Left colon (tissue), 2 donors: ENCODE results near the gene HNRNPA2B1. TPM values are rescaled to one million over a fixed set of nuclear protein-coding genes. Genes with fewer than 3 reads are reported as not detected.
A peak's percentile ranks its signal among the peaks of the same experiment; 100 is the strongest.
"Not testable (repeated sequence)": the region's sequence is repeated elsewhere in the genome, so short reads cannot be mapped to it uniquely, and the experiment has no call there.

ENCODE experiments used
- ATAC-seq: fragments of 200-7000 bp; cut with Tn5 transposase; one replicate; pipeline ENCODE4 v1.9.1; 2020; ENCODE audit warnings: mild to moderate bottlenecking, moderate library complexity
- DNase-seq, 2 donors: peaks; one replicate each; pipeline ENCODE4 v3.0.0-alpha.2; 2020
- intact Hi-C, 2 donors: fragments of 100-400 bp; cut with DNase I in 1 of 2; cut with micrococcal nuclease in 1 of 2; formaldehyde crosslinking; loops; one replicate each; pipeline versions ENCODE4 v1.11.2 to v1.14.0; 2022; cut with DNase I, micrococcal nuclease
- total RNA-seq, 2 donors: library from RNA; stranded (reverse); fragmentation: NEBNext Ultra II Directional; extraction: Animal tissue kit (Norgen Biotek cat#: 25700); gene quantifications; one replicate each; pipeline ENCODE4 v1.2.1, GENCODE V29; 2021
- donor health status: DM: no; HTN: no; CAD: no.
- donor health status: DM: yes; HTN: yes; CAD: no.

HNRNPA2B1 gene
- total RNA-seq, 2 donors from 2014 or later = 295 to 453 TPM

DNA sequence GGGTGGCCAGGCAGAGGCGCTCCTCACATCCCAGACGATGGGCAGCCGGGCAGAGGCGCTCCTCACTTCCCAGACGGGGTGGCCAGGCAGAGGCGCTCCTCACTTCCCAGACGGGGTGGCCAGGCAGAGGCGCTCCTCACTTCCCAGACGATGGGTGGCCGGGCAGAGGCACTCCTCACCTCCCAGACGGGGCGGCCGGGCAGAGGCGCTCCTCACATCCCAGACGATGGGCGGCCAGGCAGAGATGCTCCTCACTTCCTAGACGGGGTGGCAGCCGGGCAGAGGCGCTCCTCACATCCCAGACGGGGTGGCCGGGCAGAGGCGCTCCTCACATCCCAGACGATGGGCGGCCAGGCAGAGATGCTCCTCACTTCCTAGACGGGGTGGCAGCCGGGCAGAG, 23.9 kb downstream of the HNRNPA2B1 start:
- DNase-seq, ATAC-seq, intact Hi-C loops: not testable (repeated sequence)

DNA sequence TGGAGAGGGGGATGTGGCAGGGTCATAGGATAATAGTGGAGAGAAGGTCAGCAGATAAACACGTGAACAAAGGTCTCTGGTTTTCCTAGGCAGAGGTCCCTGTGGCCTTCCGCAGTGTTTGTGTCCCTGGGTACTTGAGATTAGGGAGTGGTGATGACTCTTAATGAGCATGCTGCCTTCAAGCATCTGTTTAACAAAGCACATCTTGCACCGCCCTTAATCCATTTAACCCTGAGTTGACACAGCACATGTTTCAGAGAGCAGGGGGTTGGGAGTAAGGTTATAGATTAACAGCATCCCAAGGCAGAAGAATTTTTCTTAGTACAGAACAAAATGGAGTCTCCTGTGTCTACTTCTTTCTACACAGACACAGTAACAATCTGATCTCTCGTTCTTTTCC, 24.6 kb downstream of the HNRNPA2B1 start:
- DNase-seq, intact Hi-C loops, ATAC-seq: not testable (repeated sequence)

DNA sequence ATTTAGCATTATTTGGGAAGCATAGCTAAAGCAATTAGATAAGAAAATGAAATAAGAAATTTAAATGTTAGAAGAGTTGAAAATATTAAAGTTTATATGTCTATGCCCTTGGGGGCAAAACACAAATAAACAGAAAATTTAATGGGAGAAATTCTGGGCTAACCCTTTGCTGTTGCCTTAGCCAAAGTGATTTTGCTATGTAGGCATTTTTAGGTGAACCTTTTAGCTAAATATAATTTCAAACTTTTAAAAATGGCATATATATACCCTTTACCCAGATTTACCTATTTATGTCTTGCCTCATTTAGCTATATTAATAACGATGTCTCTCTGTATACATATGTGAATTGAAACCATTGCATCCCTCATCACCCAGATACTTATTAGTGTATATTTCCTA, 28.5 kb downstream of the HNRNPA2B1 start:
- DNase-seq (no peak), ATAC-seq (no peak)
- intact Hi-C loops = no loop called here

DNA sequence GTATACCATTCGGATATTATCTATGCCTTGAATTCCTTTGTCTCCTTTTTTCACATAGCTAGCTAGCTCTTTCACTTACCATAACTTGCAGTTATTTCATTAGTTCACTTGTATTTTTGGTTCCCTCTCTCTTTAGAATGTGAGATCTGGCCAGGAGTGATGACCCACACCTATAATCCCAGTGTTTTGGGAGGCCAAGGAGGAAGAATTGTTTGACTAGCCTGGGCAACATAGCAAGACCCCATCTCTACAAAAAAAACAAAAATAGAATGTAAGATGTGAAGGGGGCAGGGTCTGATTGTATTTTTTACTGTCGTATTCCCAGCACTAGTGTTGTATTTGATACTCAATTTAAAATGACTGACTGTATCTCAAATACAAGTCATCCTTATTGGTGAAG, 28.9 kb downstream of the HNRNPA2B1 start:
- intact Hi-C loops = no loop called here
- no peak for DNase-seq
- ATAC-seq = no peak

DNA sequence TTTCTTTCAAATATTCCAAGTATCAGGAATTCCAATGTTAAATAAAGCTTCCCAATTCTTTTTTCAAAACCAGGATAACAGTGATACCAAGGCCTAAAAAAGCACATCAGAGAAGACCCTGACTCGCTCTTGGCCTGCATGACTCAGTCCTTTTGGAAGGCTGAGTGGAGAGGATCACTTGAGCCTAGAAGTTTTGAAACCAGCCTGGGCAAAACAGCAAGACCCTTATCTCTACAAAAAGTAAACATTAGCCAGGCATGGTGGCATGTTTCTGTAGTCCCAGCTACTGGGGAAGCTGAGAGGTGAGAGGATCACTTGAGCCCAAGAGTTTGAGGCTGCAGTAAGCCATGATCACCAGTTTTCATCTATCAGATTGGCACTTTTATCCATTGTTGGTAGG, 29.9 kb downstream of the HNRNPA2B1 start:
- intact Hi-C loops = no loop called here
- DNase-seq (no peak), ATAC-seq (no peak)

DNA sequence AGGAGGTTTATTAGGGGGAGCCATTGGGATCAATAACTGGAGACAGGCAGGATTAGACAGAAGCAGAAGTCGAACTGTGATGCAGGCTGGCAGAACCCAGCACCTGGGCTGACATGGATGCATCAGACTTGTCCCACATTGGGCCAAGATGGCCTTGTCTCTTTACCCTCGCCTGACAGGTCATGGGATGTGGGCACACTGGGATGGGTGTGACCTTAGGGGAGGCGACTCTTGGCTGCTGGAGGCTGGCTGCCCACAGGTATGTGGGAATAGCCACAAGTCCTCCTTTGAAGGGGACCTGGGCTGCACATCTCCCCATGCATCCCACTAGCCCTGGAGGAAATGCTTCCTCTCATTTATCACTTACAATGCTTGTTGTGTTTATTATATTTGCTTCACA, 31.3 kb downstream of the HNRNPA2B1 start:
- DNase-seq (no peak), ATAC-seq (no peak)
- intact Hi-C loops = no loop called here

DNA sequence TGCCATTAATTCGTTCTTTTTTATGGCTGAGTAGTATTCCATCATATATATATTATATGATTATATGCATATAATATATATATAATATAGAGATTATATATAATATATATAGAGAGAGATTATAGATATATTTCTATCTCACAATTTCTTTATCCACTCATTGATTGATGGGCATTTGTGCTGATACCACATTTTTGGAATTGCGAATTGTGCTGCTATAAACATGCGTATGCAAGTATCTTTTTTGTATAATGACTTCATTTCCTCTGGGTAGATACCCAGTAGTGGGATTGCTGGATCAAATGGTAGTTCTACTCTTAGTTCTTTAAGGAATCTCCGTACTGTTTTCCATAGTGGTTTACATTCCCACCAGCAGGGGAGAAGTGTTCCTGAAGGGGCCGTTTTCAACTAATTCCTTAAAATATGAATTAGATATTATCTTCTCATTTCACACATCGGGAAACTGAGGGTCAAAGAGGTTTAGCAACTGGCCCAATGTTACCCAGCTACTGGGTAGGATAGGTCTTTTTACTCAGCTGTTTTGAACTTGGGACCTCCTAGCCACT, 32.0 kb downstream of the HNRNPA2B1 start:
- DNase-seq (no peak), ATAC-seq (no peak)

DNA sequence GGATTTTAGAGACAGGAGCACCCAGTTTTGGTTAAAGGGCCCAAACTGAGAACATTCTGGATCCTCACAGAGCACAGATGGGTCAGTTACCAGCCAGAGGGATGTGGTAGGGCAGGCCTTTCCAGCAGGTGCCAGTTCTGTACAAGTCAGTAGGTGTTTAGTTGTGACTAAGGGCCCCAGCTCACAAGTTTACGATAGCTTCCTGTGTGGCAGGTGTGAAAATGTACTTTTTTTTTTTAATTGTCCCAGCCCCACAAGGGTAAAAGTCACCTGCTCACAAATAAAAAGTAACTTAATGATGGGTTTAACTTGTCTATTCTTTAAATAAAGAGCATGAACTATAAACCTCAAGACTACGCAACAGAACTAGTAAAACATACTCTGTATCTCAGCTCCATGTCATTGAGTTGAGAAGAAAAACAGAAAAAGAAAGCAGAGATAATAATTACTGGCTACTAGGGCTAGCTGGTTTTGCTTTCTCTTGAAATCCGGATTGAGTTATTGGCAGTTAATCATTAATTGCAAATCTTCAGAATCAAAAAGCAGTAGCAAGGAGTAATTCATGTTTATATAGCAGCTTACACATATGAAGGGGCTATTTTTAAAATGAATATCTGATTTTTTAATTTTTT, 33.1 kb downstream of the HNRNPA2B1 start:
- ATAC-seq (peak; percentile 87), DNase-seq (no peak)
- intact Hi-C loops = no loop called here

More for the DNA sequence above, 32.0 kb downstream of the HNRNPA2B1 start:
- intact Hi-C loops = no loop called here

DNA sequence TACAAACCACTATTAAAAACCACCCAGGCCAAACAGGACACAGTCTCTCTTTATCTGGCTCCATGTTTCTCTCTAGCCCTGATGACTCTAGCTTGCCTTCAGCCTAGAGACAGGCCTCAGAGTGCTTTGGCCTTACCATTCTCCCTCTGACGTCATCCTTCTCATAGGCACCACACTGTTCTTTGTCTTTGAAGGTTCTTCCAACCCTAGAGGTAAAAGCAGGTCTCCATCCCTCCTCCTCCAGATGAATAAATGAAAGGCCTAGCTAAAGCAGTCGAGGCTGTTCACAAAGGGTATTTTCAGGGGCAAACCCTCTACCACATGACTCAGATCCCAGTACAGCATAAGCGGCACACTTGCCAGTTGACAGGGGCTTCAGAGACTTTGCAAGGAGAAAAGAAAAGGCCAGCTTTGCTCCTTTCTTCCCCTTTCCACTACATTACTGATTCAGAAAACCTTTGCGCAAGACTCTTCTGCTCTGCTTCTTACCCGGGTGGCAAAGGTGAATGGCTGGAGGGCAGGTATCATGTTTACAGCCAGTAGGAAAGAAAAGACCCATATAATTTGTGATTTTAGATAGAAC, 33.8 kb downstream of the HNRNPA2B1 start:
- intact Hi-C loops = no loop called here
- no peak for DNase-seq
- ATAC-seq = peak; percentile 53

DNA sequence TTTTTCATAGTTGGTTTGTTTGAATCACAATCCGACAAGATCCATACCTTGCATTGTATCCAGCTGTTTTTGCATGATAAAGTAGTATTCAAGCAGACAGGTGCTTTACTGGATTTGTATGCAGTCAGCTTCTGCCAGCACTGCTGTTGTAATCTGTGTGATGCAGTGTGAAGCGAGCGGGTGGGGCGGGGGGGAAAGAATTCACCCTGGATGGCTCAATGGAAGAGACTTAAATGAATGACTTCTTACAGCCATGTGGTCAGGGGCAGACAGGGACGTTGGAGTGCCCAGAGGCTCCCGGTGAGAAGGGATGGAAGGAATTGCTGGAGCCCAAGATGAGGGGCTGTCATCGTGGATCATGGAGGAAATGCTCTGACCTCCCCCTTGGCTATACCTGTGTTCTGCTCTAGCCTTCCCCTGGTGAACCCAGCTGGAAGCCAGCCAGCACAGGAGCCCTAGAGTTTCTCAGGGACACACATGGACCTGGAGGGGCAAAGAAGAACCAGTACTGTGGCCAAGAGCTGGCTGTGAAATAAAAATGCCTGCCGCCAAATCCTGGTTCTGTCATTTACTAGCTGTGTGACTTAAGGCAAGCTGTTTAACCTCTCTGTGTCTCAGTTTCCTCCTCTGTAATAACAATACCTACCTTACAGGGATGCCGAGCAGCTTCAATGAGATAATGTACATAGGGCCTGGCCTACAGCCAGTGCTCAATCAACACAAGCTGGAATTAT, 34.4 kb downstream of the HNRNPA2B1 start:
- DNase-seq = no peak

DNA sequence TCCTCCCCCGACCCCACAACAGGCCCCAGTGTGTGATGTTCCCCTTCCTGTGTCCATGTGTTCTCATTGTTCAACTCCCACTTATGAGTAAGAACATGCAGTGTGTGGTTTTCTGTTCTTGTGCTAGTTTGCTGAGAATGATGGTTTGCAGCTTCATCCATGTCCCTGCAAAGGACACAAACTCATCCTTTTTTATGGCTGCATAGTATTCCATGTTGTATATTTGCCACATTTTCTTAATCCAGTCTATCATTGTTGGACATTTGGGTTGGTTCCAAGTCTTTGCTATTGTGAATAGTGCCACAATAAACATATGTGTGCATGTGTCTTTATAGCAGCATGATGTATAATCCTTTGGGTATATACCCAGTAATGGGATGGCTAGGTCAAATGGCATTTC, 36.7 kb downstream of the HNRNPA2B1 start:
- DNase-seq, ATAC-seq, intact Hi-C loops: not testable (repeated sequence)

More for the DNA sequence above, 34.4 kb downstream of the HNRNPA2B1 start:
- peak; percentile 11 for ATAC-seq
- intact Hi-C loops = no loop called here

DNA sequence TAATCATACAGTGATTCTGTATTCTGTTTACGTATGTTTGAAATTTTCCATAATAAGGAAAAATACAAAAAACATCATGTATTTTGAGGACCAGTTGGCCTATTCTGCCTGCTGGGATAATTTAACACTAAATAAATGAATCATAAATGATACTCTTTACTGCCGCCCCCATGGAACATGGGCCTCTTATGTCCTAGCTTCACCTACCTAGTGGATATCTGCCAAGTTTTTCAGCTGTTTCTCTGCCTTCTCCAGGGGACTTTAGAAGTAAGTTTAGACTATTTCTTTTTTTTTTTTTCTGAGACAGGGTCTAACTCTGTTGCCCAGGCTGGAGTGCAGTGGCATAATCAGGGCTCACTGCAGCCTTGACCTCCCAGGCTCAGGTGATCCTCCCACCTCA, 38.1 kb downstream of the HNRNPA2B1 start:
- intact Hi-C loops = no loop called here
- ATAC-seq (no peak), DNase-seq (no peak)

DNA sequence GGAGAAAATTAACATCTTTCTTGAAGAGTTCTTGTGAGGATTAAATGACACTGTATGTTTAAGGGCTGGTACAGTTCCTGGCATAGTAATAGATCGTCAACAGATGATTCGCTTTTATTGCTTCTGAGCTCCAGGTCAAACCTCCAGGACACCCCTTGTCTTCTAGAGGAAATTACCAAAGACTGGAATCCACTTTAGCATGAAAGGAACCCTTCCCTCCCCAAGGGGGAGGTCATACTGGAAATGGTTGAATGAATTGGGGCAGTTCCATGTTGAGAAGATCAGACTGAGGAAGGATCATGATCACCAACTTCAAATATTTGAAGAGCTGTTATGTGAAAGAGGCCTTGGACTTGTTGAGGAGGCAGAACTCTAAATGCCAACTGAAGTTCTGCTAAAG, 39.6 kb downstream of the HNRNPA2B1 start:
- ATAC-seq (peak; percentile 29), DNase-seq (no peak)
- intact Hi-C loops = no loop called here

DNA sequence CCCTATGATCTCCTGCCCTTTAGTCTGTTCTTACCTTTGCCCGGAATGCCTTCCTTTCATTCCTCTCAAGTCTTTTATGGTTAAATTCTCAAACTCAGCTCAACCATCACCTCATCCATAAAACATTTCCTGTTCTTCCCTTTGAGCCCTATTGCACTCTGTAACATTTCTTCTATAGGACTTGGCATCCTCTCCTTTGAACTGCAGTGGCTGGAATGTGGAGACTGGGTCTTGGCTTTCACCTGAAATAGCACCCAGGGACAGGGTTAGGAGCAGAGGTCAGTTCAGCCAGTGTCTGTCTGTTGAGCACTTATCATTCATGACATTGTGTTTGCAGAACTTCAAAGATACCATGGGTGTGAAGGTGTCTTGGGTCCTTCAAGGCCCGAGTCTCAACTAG, 41.3 kb downstream of the HNRNPA2B1 start:
- peak; percentile 65 for ATAC-seq
- no peak for DNase-seq
- intact Hi-C loops = no loop called here

DNA sequence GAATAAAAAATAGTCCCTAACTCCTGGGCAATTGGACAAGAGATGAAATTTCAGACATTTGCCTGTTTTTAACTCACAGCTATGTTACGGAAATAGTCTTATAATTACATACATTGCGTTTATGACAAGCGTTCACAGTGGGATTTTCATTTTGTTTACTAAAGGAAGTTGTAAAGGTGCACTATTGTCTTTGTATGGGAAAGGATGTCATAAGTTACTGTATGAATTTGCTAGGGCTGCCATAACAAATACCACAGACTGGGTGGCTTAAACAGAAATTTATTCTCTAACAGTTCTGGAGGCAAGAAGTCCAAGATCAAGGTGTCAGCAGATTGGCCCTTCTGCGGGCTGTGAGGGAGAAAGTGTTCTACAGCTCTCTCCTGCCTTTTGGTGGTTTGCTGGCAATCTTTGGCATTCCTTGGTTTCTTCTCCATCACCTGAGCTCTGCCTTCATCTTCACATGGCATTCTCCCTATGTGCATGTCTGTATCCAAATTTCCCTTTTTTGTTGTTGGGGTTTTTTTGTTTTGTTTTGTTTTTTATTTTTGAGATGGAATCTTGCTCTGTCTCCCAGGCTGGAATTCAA, 42.9 kb downstream of the HNRNPA2B1 start:
- peak; percentile 51 for ATAC-seq
- DNase-seq = no peak
- intact Hi-C loops = no loop called here

DNA sequence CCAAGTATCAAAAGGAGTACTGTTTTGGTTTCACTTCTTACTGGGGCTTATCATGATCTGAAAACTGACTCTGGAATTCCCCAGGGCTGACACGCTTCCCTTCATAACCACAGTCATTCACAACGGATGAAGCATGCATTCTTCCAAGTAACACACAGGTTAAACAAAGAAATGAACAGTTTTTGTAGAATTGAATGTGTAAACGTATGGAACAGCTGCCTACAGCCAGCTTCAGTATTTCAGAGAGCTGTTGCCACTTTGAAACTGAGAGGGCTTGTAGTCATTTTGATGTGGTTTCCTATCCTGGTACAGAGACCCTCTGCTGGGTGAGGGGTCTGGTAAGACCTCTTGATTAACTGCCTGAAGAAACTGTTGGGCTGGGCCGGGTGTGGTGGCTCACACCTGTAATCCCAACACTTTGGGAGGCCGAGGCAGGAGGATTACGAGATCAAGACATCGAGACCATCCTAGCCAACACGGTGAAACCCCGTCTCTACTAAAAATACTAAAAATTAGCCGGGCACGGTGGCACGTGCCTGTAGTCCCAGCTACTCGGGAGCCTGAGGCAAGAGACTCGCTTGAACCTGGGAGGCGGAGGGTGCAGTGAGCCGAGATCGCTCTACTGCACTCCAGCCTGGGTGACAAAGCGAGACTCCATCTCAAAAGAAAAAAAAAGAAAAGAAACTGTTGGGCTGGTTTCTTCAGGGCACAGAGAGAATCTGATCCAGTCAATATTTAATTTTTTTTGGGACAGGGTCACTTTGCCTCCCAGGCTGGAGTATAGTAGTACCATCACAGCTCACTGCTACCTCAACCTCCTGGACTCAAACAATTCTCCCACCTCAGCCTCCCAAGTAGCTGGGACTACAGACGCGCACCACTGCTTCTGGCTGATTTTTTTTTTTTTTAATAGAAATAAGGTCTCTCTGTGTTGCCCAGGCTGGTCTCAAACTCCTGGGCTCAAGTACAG, 43.8 kb downstream of the HNRNPA2B1 start:
- peak; percentile 24 for ATAC-seq
- no peak for DNase-seq
- intact Hi-C loops = no loop called here

DNA sequence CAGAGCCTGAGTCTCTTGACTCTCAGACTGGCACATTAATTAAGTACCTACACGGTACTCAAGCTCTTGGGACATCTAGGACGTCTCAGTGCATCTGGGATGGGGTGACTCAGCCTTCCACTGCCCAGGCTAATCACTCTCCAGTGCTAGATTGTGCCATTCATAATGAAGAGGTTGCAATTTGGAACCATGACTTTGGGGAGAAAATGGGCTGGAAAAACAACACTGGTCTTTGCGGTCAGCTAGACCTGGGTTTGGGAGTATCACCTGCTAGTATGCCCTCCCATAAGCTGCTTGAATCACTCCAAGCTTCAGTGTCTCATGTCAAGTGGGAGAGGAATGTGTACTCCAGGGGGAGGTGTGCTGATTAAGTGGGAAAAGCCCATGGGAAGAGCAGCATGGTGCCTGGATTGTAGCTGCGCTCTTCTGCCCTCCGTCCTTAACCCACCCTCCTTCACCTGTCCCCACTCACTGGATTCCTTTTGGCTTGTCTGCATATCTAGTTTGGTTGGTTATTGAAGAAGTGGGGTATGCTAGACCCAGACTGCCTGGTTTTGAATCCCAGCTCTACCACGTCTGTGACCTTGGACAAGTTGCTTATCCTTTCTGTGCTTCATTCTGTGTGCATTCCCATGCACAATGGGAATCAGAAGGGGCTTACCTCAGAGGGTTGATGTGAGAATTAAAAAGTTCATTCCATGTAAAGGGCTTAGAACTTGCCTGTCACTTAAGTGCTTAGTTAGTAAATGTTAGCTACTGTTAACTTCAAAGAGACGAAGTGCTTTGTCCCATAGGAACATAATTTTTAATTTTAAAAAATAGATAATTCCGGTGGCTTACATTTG, 44.8 kb downstream of the HNRNPA2B1 start:
- intact Hi-C loops = no loop called here
- ATAC-seq = no peak
- DNase-seq = no peak
